ENCODE measurements around the gene NDUFS3. TPM values are rescaled to one million over a fixed set of nuclear protein-coding genes. Genes with fewer than 3 reads are reported as not detected.

NDUFS3 gene
- total and polyA plus RNA-seq, 10 of the 15 experiments (the other 5 are each of a cell fraction or from before 2014, with no cell fraction given): 22.3 to 217 (median 125) TPM

DNA sequence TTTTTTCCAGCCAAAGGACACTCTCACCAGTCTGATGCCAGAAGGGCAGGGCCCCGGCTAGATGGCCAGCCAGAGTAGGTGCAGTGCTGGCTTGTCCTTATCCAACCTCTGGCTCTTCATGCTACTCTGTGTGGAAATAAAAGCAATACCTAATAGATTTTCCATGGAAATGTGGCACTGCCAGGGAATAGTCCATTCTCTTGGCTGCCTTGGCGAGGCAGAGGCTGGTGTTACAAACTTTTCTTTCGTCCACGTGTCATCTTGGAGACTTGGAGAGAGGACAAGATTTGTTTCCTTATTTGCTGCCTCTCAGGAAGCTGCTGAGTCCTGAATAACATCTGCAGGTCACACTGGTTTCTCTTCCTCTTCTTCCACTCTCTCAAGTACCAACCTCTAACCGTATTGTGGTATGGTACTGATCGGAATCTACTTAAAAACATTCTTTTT is 32.5 kb downstream of the NDUFS3 start (continued):
- TF ChIP-seq, protein P1, sequence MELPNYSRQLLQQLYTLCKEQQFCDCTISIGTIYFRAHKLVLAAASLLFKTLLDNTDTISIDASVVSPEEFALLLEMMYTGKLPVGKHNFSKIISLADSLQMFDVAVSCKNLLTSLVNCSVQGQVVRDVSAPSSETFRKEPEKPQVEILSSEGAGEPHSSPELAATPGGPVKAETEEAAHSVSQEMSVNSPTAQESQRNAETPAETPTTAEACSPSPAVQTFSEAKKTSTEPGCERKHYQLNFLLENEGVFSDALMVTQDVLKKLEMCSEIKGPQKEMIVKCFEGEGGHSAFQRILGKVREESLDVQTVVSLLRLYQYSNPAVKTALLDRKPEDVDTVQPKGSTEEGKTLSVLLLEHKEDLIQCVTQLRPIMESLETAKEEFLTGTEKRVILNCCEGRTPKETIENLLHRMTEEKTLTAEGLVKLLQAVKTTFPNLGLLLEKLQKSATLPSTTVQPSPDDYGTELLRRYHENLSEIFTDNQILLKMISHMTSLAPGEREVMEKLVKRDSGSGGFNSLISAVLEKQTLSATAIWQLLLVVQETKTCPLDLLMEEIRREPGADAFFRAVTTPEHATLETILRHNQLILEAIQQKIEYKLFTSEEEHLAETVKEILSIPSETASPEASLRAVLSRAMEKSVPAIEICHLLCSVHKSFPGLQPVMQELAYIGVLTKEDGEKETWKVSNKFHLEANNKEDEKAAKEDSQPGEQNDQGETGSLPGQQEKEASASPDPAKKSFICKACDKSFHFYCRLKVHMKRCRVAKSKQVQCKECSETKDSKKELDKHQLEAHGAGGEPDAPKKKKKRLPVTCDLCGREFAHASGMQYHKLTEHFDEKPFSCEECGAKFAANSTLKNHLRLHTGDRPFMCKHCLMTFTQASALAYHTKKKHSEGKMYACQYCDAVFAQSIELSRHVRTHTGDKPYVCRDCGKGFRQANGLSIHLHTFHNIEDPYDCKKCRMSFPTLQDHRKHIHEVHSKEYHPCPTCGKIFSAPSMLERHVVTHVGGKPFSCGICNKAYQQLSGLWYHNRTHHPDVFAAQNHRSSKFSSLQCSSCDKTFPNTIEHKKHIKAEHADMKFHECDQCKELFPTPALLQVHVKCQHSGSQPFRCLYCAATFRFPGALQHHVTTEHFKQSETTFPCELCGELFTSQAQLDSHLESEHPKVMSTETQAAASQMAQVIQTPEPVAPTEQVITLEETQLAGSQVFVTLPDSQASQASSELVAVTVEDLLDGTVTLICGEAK (IDR thresholded peaks at IDR 0.05; ENCODE audit: borderline replicate concordance): no peak
- TF ChIP-seq, protein P2, sequence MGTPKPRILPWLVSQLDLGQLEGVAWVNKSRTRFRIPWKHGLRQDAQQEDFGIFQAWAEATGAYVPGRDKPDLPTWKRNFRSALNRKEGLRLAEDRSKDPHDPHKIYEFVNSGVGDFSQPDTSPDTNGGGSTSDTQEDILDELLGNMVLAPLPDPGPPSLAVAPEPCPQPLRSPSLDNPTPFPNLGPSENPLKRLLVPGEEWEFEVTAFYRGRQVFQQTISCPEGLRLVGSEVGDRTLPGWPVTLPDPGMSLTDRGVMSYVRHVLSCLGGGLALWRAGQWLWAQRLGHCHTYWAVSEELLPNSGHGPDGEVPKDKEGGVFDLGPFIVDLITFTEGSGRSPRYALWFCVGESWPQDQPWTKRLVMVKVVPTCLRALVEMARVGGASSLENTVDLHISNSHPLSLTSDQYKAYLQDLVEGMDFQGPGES (IDR thresholded peaks at IDR 0.05): no peak
- no peak for TF ChIP-seq FOS (IDR thresholded peaks at IDR 0.05; ENCODE audit: borderline replicate concordance, extremely low read depth, insufficient read length)
- TF ChIP-seq, protein P3, sequence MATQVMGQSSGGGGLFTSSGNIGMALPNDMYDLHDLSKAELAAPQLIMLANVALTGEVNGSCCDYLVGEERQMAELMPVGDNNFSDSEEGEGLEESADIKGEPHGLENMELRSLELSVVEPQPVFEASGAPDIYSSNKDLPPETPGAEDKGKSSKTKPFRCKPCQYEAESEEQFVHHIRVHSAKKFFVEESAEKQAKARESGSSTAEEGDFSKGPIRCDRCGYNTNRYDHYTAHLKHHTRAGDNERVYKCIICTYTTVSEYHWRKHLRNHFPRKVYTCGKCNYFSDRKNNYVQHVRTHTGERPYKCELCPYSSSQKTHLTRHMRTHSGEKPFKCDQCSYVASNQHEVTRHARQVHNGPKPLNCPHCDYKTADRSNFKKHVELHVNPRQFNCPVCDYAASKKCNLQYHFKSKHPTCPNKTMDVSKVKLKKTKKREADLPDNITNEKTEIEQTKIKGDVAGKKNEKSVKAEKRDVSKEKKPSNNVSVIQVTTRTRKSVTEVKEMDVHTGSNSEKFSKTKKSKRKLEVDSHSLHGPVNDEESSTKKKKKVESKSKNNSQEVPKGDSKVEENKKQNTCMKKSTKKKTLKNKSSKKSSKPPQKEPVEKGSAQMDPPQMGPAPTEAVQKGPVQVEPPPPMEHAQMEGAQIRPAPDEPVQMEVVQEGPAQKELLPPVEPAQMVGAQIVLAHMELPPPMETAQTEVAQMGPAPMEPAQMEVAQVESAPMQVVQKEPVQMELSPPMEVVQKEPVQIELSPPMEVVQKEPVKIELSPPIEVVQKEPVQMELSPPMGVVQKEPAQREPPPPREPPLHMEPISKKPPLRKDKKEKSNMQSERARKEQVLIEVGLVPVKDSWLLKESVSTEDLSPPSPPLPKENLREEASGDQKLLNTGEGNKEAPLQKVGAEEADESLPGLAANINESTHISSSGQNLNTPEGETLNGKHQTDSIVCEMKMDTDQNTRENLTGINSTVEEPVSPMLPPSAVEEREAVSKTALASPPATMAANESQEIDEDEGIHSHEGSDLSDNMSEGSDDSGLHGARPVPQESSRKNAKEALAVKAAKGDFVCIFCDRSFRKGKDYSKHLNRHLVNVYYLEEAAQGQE (IDR thresholded peaks at IDR 0.05; ENCODE audit: low read depth, low read length): no peak
- TF ChIP-seq, protein P4, sequence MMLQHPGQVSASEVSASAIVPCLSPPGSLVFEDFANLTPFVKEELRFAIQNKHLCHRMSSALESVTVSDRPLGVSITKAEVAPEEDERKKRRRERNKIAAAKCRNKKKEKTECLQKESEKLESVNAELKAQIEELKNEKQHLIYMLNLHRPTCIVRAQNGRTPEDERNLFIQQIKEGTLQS (IDR thresholded peaks at IDR 0.05; ENCODE audit: borderline replicate concordance, extremely low read depth, low read depth, low read length): no peak
- no peak for TF ChIP-seq CHD1 (IDR thresholded peaks at IDR 0.05; ENCODE audit: low read depth, low read length)
- no peak for TF ChIP-seq MXI1 (IDR thresholded peaks at IDR 0.05; ENCODE audit: low read depth, low read length)
- TF ChIP-seq, protein P5, sequence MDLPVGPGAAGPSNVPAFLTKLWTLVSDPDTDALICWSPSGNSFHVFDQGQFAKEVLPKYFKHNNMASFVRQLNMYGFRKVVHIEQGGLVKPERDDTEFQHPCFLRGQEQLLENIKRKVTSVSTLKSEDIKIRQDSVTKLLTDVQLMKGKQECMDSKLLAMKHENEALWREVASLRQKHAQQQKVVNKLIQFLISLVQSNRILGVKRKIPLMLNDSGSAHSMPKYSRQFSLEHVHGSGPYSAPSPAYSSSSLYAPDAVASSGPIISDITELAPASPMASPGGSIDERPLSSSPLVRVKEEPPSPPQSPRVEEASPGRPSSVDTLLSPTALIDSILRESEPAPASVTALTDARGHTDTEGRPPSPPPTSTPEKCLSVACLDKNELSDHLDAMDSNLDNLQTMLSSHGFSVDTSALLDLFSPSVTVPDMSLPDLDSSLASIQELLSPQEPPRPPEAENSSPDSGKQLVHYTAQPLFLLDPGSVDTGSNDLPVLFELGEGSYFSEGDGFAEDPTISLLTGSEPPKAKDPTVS (IDR thresholded peaks at IDR 0.05; ENCODE audit: low read depth, low read length): no peak
- TF ChIP-seq HCFC1 (IDR thresholded peaks at IDR 0.05; ENCODE audit: low read length): no peak
- TF ChIP-seq ESRRA (IDR thresholded peaks at IDR 0.05; ENCODE audit: low read length): no peak
- TF ChIP-seq, protein P6, sequence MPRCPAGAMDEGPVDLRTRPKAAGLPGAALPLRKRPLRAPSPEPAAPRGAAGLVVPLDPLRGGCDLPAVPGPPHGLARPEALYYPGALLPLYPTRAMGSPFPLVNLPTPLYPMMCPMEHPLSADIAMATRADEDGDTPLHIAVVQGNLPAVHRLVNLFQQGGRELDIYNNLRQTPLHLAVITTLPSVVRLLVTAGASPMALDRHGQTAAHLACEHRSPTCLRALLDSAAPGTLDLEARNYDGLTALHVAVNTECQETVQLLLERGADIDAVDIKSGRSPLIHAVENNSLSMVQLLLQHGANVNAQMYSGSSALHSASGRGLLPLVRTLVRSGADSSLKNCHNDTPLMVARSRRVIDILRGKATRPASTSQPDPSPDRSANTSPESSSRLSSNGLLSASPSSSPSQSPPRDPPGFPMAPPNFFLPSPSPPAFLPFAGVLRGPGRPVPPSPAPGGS (IDR thresholded peaks at IDR 0.05; ENCODE audit: borderline replicate concordance, insufficient read depth, low read depth, low read length, poor library complexity, severe bottlenecking): no peak
- peak; percentile 61 to 73 for TF ChIP-seq IKZF2 (IDR thresholded peaks at IDR 0.05)
